K562 (cell line): ENCODE data around the gene AP3B1. TPM values are rescaled to one million over a fixed set of nuclear protein-coding genes. Genes with fewer than 3 reads are reported as not detected.

Source experiments
- ATAC-seq: fragments of 200-7000 bp; cut with Tn5 transposase; 3 replicates; pipeline ENCODE4 v1.9.1; 2020; ENCODE audit warnings: moderate library complexity
- BruUV-seq: library from RNA; stranded (reverse); fragments of 400-500 nt; replicated peaks from 2 replicates; lab custom pipeline; 2021; lab: Mats Ljungman, UMichigan
- CTCF ChIA-PET: fragments of 300-600 bp; formaldehyde crosslinking; extraction: SDS; loops from one replicate; lab custom pipeline; 2021; ENCODE audit warnings: low intra/inter-chr PET ratio; lab: Yijun Ruan, JAX
- POLR2A ChIA-PET: fragments of 300-600, 350-650 bp; sonication (Branson Sonifier 250); formaldehyde crosslinking; extraction: SDS; loops from one replicate; lab custom pipeline; 2021; ENCODE audit warnings: antibody characterized with exemption, inconsistent platforms; lab: Yijun Ruan, JAX
- DNase-seq, 4 experiments: peaks; one replicate each; pipeline versions ENCODE4 v3.0.0 to v3.0.0-alpha.2; 2011 to 2018; ENCODE audit warnings: low spot score in 3 of 4, mixed read lengths in 3 of 4; ENCODE audit errors: extremely low read depth in 1 of 4
- FAIRE-seq: peaks from 2 replicates; lab custom pipeline; 2011; peaks lifted over from hg19 to GRCh38; lab: Jason Lieb, UNC
- H2AFZ ChIP-seq: 2 replicates; pipeline ENCODE4 v1.6.0; 2011; ENCODE audit warnings: low read depth, low read length, control low read depth, inconsistent platforms
- H3K27ac ChIP-seq: fragments of 200-600 bp; 3 replicates; pipeline ENCODE4 v1.8.0; 2011; ENCODE audit warnings: low read depth, mild to moderate bottlenecking, control low read depth, inconsistent platforms, low read length, moderate library complexity, mixed read lengths; ENCODE audit errors: extremely low read depth
- H3K27me3 ChIP-seq, 2 experiments: fragments of 300-600 bp in 1 of 2; 2 replicates in 1 of 2; 3 replicates in 1 of 2; pipeline versions ENCODE4 v1.6.0 to v1.8.0; 2011; ENCODE audit warnings: inconsistent platforms in 2 of 2, low read length in 2 of 2, mild to moderate bottlenecking in 1 of 2, mixed read lengths in 1 of 2, moderate library complexity in 1 of 2; ENCODE audit not compliant: control insufficient read depth in 2 of 2, insufficient read depth in 2 of 2
- H3K36me3 ChIP-seq: fragments of 300-600 bp; 3 replicates; pipeline ENCODE4 v1.8.0; 2011; ENCODE audit warnings: mild to moderate bottlenecking, low read length, inconsistent platforms; ENCODE audit not compliant: control insufficient read depth, insufficient read depth
- H3K4me1 ChIP-seq, 2 experiments: fragments of 200-600 bp in 1 of 2; replicated peaks in 1 of 2; 2 replicates in 1 of 2; 3 replicates in 1 of 2; pipeline versions ENCODE4 v1.5.1 to v1.8.0; 2011; ENCODE audit warnings: inconsistent platforms in 2 of 2, low read length in 2 of 2, mild to moderate bottlenecking in 1 of 2, mixed read lengths in 1 of 2, moderate library complexity in 1 of 2; ENCODE audit not compliant: control insufficient read depth in 2 of 2, insufficient read depth in 2 of 2
- H3K4me2 ChIP-seq: 2 replicates; pipeline ENCODE4 v1.6.1; 2011; ENCODE audit warnings: low read length, control low read depth, inconsistent platforms, mixed read lengths; ENCODE audit not compliant: insufficient read depth
- H3K4me3 ChIP-seq: fragments of 200-600 bp; sonication (generic), shearing (Covaris generic); 2 replicates; pipeline ENCODE4 v1.5.1; 2016; ENCODE audit warnings: control low read depth, inconsistent platforms
- H3K79me2 ChIP-seq: fragments of 200-600 bp; 3 replicates; pipeline ENCODE4 v1.8.0; 2011; ENCODE audit warnings: low read length, inconsistent platforms; ENCODE audit not compliant: control insufficient read depth, insufficient read depth
- H3K9ac ChIP-seq, 2 experiments: 2 replicates each; pipeline versions ENCODE4 v1.6.0 to v1.6.1; 2011; ENCODE audit warnings: low read depth in 2 of 2, low read length in 2 of 2, control low read depth in 1 of 2, inconsistent platforms in 1 of 2, mild to moderate bottlenecking in 1 of 2, mixed read lengths in 1 of 2; ENCODE audit not compliant: insufficient read depth in 1 of 2
- H3K9me1 ChIP-seq: one replicate; pipeline ENCODE4 v1.6.0; 2011; ENCODE audit warnings: inconsistent platforms, mild to moderate bottlenecking, low read length, moderate library complexity; ENCODE audit not compliant: control insufficient read depth, insufficient read depth
- H3K9me3 ChIP-seq: replicated peaks from 2 replicates; pipeline ENCODE4 v1.5.1; 2011; ENCODE audit warnings: low read depth, low read length, inconsistent platforms; ENCODE audit not compliant: control insufficient read depth, insufficient read depth
- H4K20me1 ChIP-seq: replicated peaks from 2 replicates; pipeline ENCODE4 v1.6.1; 2011; ENCODE audit warnings: low read length, inconsistent platforms, mixed read lengths; ENCODE audit not compliant: control insufficient read depth, insufficient read depth
- ARID1B ChIP-seq: fragments of 450-650 bp; IDR thresholded peaks from 2 replicates; pipeline ENCODE4 v1.6.1; 2016; ENCODE audit warnings: antibody characterized with exemption, mild to moderate bottlenecking, inconsistent platforms
- HIVEP1 ChIP-seq: fragments of 250-450 bp; sonication (Bioruptor Pico); IDR thresholded peaks from 2 replicates; pipeline ENCODE4 v1.4.0; 2020; ENCODE audit warnings: mild to moderate bottlenecking
- THRB ChIP-seq: fragments of 450-650 bp; formaldehyde crosslinking; conservative IDR thresholded peaks from 2 replicates; pipeline ENCODE4 v1.4.0; 2022; ENCODE audit warnings: mild to moderate bottlenecking, missing genetic modification characterization
- ZKSCAN8 ChIP-seq: fragments of 200-800 bp; sonication (Bioruptor generic); IDR thresholded peaks from 2 replicates; pipeline ENCODE4 v1.6.1; 2016; ENCODE audit warnings: missing genetic modification characterization, missing compliant biosample characterization
- ZNF639 ChIP-seq, 2 experiments: fragments of 200-800 bp in 1 of 2; sonication (Bioruptor generic) in 1 of 2; sonication (generic) in 1 of 2; formaldehyde crosslinking in 1 of 2; IDR thresholded peaks in 1 of 2; conservative IDR thresholded peaks in 1 of 2; 2 replicates each; pipeline versions ENCODE4 v1.5.0 to v1.6.1; 2016 to 2020; ENCODE audit warnings: missing compliant biosample characterization in 1 of 2, missing genetic modification characterization in 1 of 2, missing genetic modification reagents in 1 of 2
- ZNF695 ChIP-seq: fragments of 450-650 bp; formaldehyde crosslinking; IDR thresholded peaks from 2 replicates; pipeline ENCODE4 v1.4.0; 2020; ENCODE audit warnings: mild to moderate bottlenecking, moderate library complexity
- WGBS: fragments of 100-300 bp; shearing (Covaris generic); methylation state at CpG from one replicate; pipeline ENCODE4 v1.1.6; 2016; ENCODE audit warnings: low coverage, mixed read lengths; ENCODE audit not compliant: insufficient coverage; ENCODE audit errors: missing lambda C conversion rate; 5-methylcytosine and 5-hydroxymethylcytosine counted together
- in situ Hi-C: fragments of 300-500 bp; cut with MboI; formaldehyde crosslinking; loops from 4 replicates; pipeline ENCODE4 v1.15.0; 2018; ENCODE audit warnings: inconsistent platforms, mixed read lengths
- intact Hi-C: fragments of 100-400 bp; cut with micrococcal nuclease; formaldehyde crosslinking; loops from 2 replicates; pipeline ENCODE4 v1.14.2; 2022
- polyA plus RNA-seq, 8 experiments: library from polyadenylated mRNA; depleted of rRNA in 4 of 8; stranded (reverse) in 5 of 8; unstranded in 3 of 8; fragments of >200 nt; fragmentation: Nextera tagmentation in 2 of 8; fragmentation: Illumina TruSeq in 1 of 8; extraction: Ambion mirVana in 2 of 8; extraction: Trizol in 1 of 8; gene quantifications; 2 replicates each; pipeline versions ENCODE4 v1.2.1 to v1.2.3, GENCODE V29; 2011 to 2014; ENCODE audit warnings: inconsistent platforms in 1 of 8, missing spikeins in 1 of 8
- total RNA-seq, 7 experiments: library from RNA; depleted of rRNA in 6 of 7; stranded (reverse); fragments of >200 nt in 6 of 7; fragmentation: Illumina TruSeq in 2 of 7; extraction: Trizol in 2 of 7; gene quantifications; 2 replicates each; pipeline versions ENCODE4 v1.2.1 to v1.2.3, GENCODE V29; 2011 to 2021; ENCODE audit warnings: low replicate concordance in 1 of 7
- TF ChIP-seq, protein P1 (sequence below): sonication (generic); formaldehyde crosslinking; IDR thresholded peaks from 2 replicates; pipeline ENCODE4 v1.8.0; 2023; ENCODE audit warnings: missing genetic modification reagents, mild to moderate bottlenecking, borderline replicate concordance

AP3B1 gene
- total and polyA plus RNA-seq, 9 of the 15 experiments (the other 6 are each of a cell fraction or from before 2014, with no cell fraction given), result 21.1 to 61.8 (median 42.2) TPM

GRCh38 chr5:77957516-77957915 lies 337.0 kb downstream of the AP3B1 start:
- BruUV-seq, result no TSS peak
- intact Hi-C loops, result no loop called here

DNA sequence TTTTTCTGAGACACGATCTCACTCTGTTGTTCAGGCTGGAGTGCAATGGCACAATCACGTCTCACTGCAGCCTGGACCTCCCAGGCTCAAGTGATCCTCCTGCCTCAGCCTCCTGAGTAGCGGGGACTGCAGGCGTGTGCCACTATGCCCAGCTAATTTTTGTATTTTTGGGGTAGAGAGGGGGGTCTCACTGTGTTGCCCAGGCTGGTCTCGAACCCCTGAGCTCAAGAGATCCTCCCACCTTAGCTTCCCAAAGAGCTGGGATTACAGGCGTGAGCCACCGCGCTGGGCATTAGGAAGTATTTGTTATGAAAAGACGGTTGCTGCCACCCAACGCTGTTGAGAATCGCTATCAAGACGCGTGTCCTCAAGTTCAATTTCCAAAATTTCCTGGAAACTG lies 337.4 kb downstream of the AP3B1 start:
- H3K36me3 ChIP-seq, result no peaks in the 10 kb centered on the region
- ChIA-PET CTCF (no interaction called here), POLR2A (no interaction called here)
- in situ Hi-C loops (loop anchor here (10.0 kb wide), 1 partner anchor 302 kb away; no protein-coding TSS in a partner anchor), intact Hi-C loops (no loop called here)
- no peaks in the 10 kb centered on the region for H3K9me1 ChIP-seq
- ATAC-seq (no peak), FAIRE-seq (no peak), DNase-seq (no peak)
- peaks cover 25 to 27% of the 10 kb centered on the region in 2 experiments for H3K27me3 ChIP-seq
- H3K27ac ChIP-seq, result no peak overlapping the region
- peaks cover 0 to 9% of the 10 kb centered on the region in 2 experiments; a peak in 1 of 5 replicates for H3K4me1 ChIP-seq
- 37% methylated on average over 11 of the region's 13 CpGs for WGBS
- H3K4me2 ChIP-seq, result no peak overlapping the region
- no peak overlapping the region for H3K9ac ChIP-seq
- H2AFZ ChIP-seq, result no peak overlapping the region
- no peaks in the 10 kb centered on the region for H3K79me2 ChIP-seq
- no peaks in the 10 kb centered on the region for H3K9me3 ChIP-seq
- BruUV-seq, result no TSS peak
- H3K4me3 ChIP-seq, result no peak overlapping the region
- H4K20me1 ChIP-seq, result no peaks in the 10 kb centered on the region
- TF ChIP-seq ZKSCAN8 (CRISPR knock-in tag) (no peak), ZNF639 (CRISPR knock-in tag; conservative IDR thresholded peaks at IDR 0.05 in 1 of 2, IDR thresholded peaks at IDR 0.05 in 1 of 2) (no peak), THRB (CRISPR knock-in tag) (no peak), HIVEP1 (no peak)
- TF ChIP-seq, protein P1, sequence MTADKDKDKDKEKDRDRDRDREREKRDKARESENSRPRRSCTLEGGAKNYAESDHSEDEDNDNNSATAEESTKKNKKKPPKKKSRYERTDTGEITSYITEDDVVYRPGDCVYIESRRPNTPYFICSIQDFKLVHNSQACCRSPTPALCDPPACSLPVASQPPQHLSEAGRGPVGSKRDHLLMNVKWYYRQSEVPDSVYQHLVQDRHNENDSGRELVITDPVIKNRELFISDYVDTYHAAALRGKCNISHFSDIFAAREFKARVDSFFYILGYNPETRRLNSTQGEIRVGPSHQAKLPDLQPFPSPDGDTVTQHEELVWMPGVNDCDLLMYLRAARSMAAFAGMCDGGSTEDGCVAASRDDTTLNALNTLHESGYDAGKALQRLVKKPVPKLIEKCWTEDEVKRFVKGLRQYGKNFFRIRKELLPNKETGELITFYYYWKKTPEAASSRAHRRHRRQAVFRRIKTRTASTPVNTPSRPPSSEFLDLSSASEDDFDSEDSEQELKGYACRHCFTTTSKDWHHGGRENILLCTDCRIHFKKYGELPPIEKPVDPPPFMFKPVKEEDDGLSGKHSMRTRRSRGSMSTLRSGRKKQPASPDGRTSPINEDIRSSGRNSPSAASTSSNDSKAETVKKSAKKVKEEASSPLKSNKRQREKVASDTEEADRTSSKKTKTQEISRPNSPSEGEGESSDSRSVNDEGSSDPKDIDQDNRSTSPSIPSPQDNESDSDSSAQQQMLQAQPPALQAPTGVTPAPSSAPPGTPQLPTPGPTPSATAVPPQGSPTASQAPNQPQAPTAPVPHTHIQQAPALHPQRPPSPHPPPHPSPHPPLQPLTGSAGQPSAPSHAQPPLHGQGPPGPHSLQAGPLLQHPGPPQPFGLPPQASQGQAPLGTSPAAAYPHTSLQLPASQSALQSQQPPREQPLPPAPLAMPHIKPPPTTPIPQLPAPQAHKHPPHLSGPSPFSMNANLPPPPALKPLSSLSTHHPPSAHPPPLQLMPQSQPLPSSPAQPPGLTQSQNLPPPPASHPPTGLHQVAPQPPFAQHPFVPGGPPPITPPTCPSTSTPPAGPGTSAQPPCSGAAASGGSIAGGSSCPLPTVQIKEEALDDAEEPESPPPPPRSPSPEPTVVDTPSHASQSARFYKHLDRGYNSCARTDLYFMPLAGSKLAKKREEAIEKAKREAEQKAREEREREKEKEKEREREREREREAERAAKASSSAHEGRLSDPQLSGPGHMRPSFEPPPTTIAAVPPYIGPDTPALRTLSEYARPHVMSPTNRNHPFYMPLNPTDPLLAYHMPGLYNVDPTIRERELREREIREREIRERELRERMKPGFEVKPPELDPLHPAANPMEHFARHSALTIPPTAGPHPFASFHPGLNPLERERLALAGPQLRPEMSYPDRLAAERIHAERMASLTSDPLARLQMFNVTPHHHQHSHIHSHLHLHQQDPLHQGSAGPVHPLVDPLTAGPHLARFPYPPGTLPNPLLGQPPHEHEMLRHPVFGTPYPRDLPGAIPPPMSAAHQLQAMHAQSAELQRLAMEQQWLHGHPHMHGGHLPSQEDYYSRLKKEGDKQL (CRISPR knock-in tag), result no peak

More at GRCh38 chr5:77957516-77957915, 337.0 kb downstream of the AP3B1 start:
- ATAC-seq (no peak), FAIRE-seq (no peak), DNase-seq (no peak)
- Histone ChIP-seq H2AFZ (no peak overlapping the region), H4K20me1 (no peaks in the 10 kb centered on the region), H3K4me3 (no peak overlapping the region), H3K9me1 (no peaks in the 10 kb centered on the region), H3K79me2 (no peaks in the 10 kb centered on the region), H3K9me3 (no peaks in the 10 kb centered on the region), H3K27me3 (peaks cover 25 to 27% of the 10 kb centered on the region in 2 experiments), H3K9ac (no peak overlapping the region), H3K4me1 (peaks cover 0 to 9% of the 10 kb centered on the region in 2 experiments; a peak in 1 of 5 replicates), H3K36me3 (no peaks in the 10 kb centered on the region), H3K4me2 (no peak overlapping the region), H3K27ac (no peak overlapping the region)
- TF ChIP-seq ARID1B, result no peak
- TF ChIP-seq ZNF695, result no peak
- WGBS, result 6% methylated on average over 18 of the region's 20 CpGs
- POLR2A ChIA-PET, result no interaction called here
- in situ Hi-C loops, result loop anchor here (10.0 kb wide), 1 partner anchor 303 kb away; no protein-coding TSS in a partner anchor
- CTCF ChIA-PET, result no interaction called here
